K562 (cell line): ENCODE data around the gene SPPL3. TPM values are rescaled to one million over a fixed set of nuclear protein-coding genes. Genes with fewer than 3 reads are reported as not detected.

Experiments used
- ATAC-seq: fragments of 200-7000 bp; cut with Tn5 transposase; 3 replicates; pipeline ENCODE4 v1.9.1; 2020; ENCODE audit warnings: moderate library complexity
- BruUV-seq: library from RNA; stranded (reverse); fragments of 400-500 nt; replicated peaks from 2 replicates; lab custom pipeline; 2021; lab: Mats Ljungman, UMichigan
- CTCF ChIA-PET: fragments of 300-600 bp; formaldehyde crosslinking; extraction: SDS; loops from one replicate; lab custom pipeline; 2021; ENCODE audit warnings: low intra/inter-chr PET ratio; lab: Yijun Ruan, JAX
- POLR2A ChIA-PET: fragments of 300-600, 350-650 bp; sonication (Branson Sonifier 250); formaldehyde crosslinking; extraction: SDS; loops from one replicate; lab custom pipeline; 2021; ENCODE audit warnings: antibody characterized with exemption, inconsistent platforms; lab: Yijun Ruan, JAX
- DNase-seq, 4 experiments: peaks; one replicate each; pipeline versions ENCODE4 v3.0.0 to v3.0.0-alpha.2; 2011 to 2018; ENCODE audit warnings: low spot score in 3 of 4, mixed read lengths in 3 of 4; ENCODE audit errors: extremely low read depth in 1 of 4
- FAIRE-seq: peaks from 2 replicates; lab custom pipeline; 2011; peaks lifted over from hg19 to GRCh38; lab: Jason Lieb, UNC
- H2AFZ ChIP-seq: 2 replicates; pipeline ENCODE4 v1.6.0; 2011; ENCODE audit warnings: low read depth, low read length, control low read depth, inconsistent platforms
- H3K27ac ChIP-seq: fragments of 200-600 bp; 3 replicates; pipeline ENCODE4 v1.8.0; 2011; ENCODE audit warnings: low read depth, mild to moderate bottlenecking, control low read depth, inconsistent platforms, low read length, moderate library complexity, mixed read lengths; ENCODE audit errors: extremely low read depth
- H3K27me3 ChIP-seq, 2 experiments: fragments of 300-600 bp in 1 of 2; 2 replicates in 1 of 2; 3 replicates in 1 of 2; pipeline versions ENCODE4 v1.6.0 to v1.8.0; 2011; ENCODE audit warnings: inconsistent platforms in 2 of 2, low read length in 2 of 2, mild to moderate bottlenecking in 1 of 2, mixed read lengths in 1 of 2, moderate library complexity in 1 of 2; ENCODE audit not compliant: control insufficient read depth in 2 of 2, insufficient read depth in 2 of 2
- H3K36me3 ChIP-seq: fragments of 300-600 bp; 3 replicates; pipeline ENCODE4 v1.8.0; 2011; ENCODE audit warnings: mild to moderate bottlenecking, low read length, inconsistent platforms; ENCODE audit not compliant: control insufficient read depth, insufficient read depth
- H3K4me1 ChIP-seq, 2 experiments: fragments of 200-600 bp in 1 of 2; replicated peaks in 1 of 2; 2 replicates in 1 of 2; 3 replicates in 1 of 2; pipeline versions ENCODE4 v1.5.1 to v1.8.0; 2011; ENCODE audit warnings: inconsistent platforms in 2 of 2, low read length in 2 of 2, mild to moderate bottlenecking in 1 of 2, mixed read lengths in 1 of 2, moderate library complexity in 1 of 2; ENCODE audit not compliant: control insufficient read depth in 2 of 2, insufficient read depth in 2 of 2
- H3K4me2 ChIP-seq: 2 replicates; pipeline ENCODE4 v1.6.1; 2011; ENCODE audit warnings: low read length, control low read depth, inconsistent platforms, mixed read lengths; ENCODE audit not compliant: insufficient read depth
- H3K4me3 ChIP-seq: fragments of 200-600 bp; sonication (generic), shearing (Covaris generic); 2 replicates; pipeline ENCODE4 v1.5.1; 2016; ENCODE audit warnings: control low read depth, inconsistent platforms
- H3K79me2 ChIP-seq: fragments of 200-600 bp; 3 replicates; pipeline ENCODE4 v1.8.0; 2011; ENCODE audit warnings: low read length, inconsistent platforms; ENCODE audit not compliant: control insufficient read depth, insufficient read depth
- H3K9ac ChIP-seq, 2 experiments: 2 replicates each; pipeline versions ENCODE4 v1.6.0 to v1.6.1; 2011; ENCODE audit warnings: low read depth in 2 of 2, low read length in 2 of 2, control low read depth in 1 of 2, inconsistent platforms in 1 of 2, mild to moderate bottlenecking in 1 of 2, mixed read lengths in 1 of 2; ENCODE audit not compliant: insufficient read depth in 1 of 2
- H3K9me1 ChIP-seq: one replicate; pipeline ENCODE4 v1.6.0; 2011; ENCODE audit warnings: inconsistent platforms, mild to moderate bottlenecking, low read length, moderate library complexity; ENCODE audit not compliant: control insufficient read depth, insufficient read depth
- H3K9me3 ChIP-seq: replicated peaks from 2 replicates; pipeline ENCODE4 v1.5.1; 2011; ENCODE audit warnings: low read depth, low read length, inconsistent platforms; ENCODE audit not compliant: control insufficient read depth, insufficient read depth
- H4K20me1 ChIP-seq: replicated peaks from 2 replicates; pipeline ENCODE4 v1.6.1; 2011; ENCODE audit warnings: low read length, inconsistent platforms, mixed read lengths; ENCODE audit not compliant: control insufficient read depth, insufficient read depth
- ETV5 ChIP-seq: sonication (generic); formaldehyde crosslinking; IDR thresholded peaks from 2 replicates; pipeline ENCODE4 v1.4.0; 2020; ENCODE audit warnings: low read depth, mild to moderate bottlenecking, missing genetic modification reagents
- KDM1A ChIP-seq, 2 experiments: fragments of 450-650 bp; IDR thresholded peaks; 2 replicates each; pipeline ENCODE4 v1.6.1; 2016; ENCODE audit warnings: mild to moderate bottlenecking in 2 of 2
- KLF1 ChIP-seq: fragments of 450-650 bp; IDR thresholded peaks from 2 replicates; pipeline ENCODE4 v1.6.1; 2016; ENCODE audit warnings: missing genetic modification characterization, missing compliant biosample characterization
- NFE2L1 ChIP-seq: fragments of 450-650 bp; IDR thresholded peaks from 2 replicates; pipeline ENCODE4 v1.6.1; 2016; ENCODE audit warnings: missing genetic modification characterization, low read depth, mild to moderate bottlenecking, missing compliant biosample characterization, moderate library complexity, borderline replicate concordance
- RBM15 ChIP-seq: fragments of 200-400 bp; formaldehyde crosslinking; IDR thresholded peaks from 2 replicates; pipeline ENCODE4 v1.6.1; 2018; ENCODE audit warnings: mild to moderate bottlenecking, low read length, moderate library complexity; ENCODE audit not compliant: insufficient read depth
- ZC3H8 ChIP-seq: fragments of 450-650 bp; IDR thresholded peaks from 2 replicates; pipeline ENCODE4 v1.6.1; 2017
- ZFP1 ChIP-seq: fragments of 450-650 bp; formaldehyde crosslinking; IDR thresholded peaks from 2 replicates; pipeline ENCODE4 v1.4.0; 2020; ENCODE audit warnings: mild to moderate bottlenecking, mixed read lengths
- ZNF174 ChIP-seq: fragments of 250-450 bp; sonication (Bioruptor Pico); IDR thresholded peaks from 2 replicates; pipeline ENCODE4 v1.4.0; 2020; ENCODE audit warnings: mild to moderate bottlenecking
- WGBS: fragments of 100-300 bp; shearing (Covaris generic); methylation state at CpG from one replicate; pipeline ENCODE4 v1.1.6; 2016; ENCODE audit warnings: low coverage, mixed read lengths; ENCODE audit not compliant: insufficient coverage; ENCODE audit errors: missing lambda C conversion rate; 5-methylcytosine and 5-hydroxymethylcytosine counted together
- in situ Hi-C: fragments of 300-500 bp; cut with MboI; formaldehyde crosslinking; loops from 4 replicates; pipeline ENCODE4 v1.15.0; 2018; ENCODE audit warnings: inconsistent platforms, mixed read lengths
- intact Hi-C: fragments of 100-400 bp; cut with micrococcal nuclease; formaldehyde crosslinking; loops from 2 replicates; pipeline ENCODE4 v1.14.2; 2022
- polyA plus RNA-seq, 8 experiments: library from polyadenylated mRNA; depleted of rRNA in 4 of 8; stranded (reverse) in 5 of 8; unstranded in 3 of 8; fragments of >200 nt; fragmentation: Nextera tagmentation in 2 of 8; fragmentation: Illumina TruSeq in 1 of 8; extraction: Ambion mirVana in 2 of 8; extraction: Trizol in 1 of 8; gene quantifications; 2 replicates each; pipeline versions ENCODE4 v1.2.1 to v1.2.3, GENCODE V29; 2011 to 2014; ENCODE audit warnings: inconsistent platforms in 1 of 8, missing spikeins in 1 of 8
- total RNA-seq, 7 experiments: library from RNA; depleted of rRNA in 6 of 7; stranded (reverse); fragments of >200 nt in 6 of 7; fragmentation: Illumina TruSeq in 2 of 7; extraction: Trizol in 2 of 7; gene quantifications; 2 replicates each; pipeline versions ENCODE4 v1.2.1 to v1.2.3, GENCODE V29; 2011 to 2021; ENCODE audit warnings: low replicate concordance in 1 of 7
- TF ChIP-seq, protein P1 (sequence below): fragments of 450-650 bp; IDR thresholded peaks from 2 replicates; pipeline ENCODE4 v1.6.1; 2016; ENCODE audit warnings: mild to moderate bottlenecking
- TF ChIP-seq, protein P2 (sequence below): fragments of 150-350 bp; IDR thresholded peaks from 2 replicates; pipeline ENCODE4 v1.6.1; 2014; ENCODE audit warnings: low read depth, mild to moderate bottlenecking, low read length, borderline replicate concordance

Gene SPPL3
- total and polyA plus RNA-seq, 9 of the 15 experiments (the other 6 are each of a cell fraction or from before 2014, with no cell fraction given), result 2.9 to 32.1 (median 7.1) TPM

DNA sequence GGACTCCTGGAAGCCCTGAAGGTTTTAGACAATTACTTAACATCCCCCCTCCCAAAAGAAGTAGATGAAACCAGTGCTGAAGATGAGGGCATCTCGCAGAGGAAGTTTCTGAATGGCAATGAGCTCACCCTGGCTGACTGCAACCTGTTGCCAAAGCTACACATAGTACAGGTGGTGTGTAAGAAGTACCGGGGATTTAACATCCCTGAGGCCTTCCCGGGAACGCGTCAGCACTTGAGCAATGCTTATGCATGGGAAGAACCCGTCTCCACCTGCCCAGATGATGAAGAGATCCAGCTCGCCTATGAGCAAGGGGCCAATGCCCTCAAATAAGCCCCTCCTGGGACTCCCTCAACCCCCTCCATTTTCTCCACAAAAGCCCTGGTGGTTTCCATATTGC lies 10.6 kb upstream of the SPPL3 start:
- H4K20me1 ChIP-seq, result no peaks in the 10 kb centered on the region
- BruUV-seq, result no TSS peak
- FAIRE-seq (no peak), DNase-seq (no peak), ATAC-seq (no peak)
- TF ChIP-seq NFE2L1 (tag) (no peak), ZFP1 (no peak), ETV5 (no peak), ZC3H8 (no peak), ZNF174 (CRISPR knock-in tag) (no peak), RBM15 (no peak), KLF1 (tag) (no peak), KDM1A (IDR thresholded peaks at IDR 0.05) (no peak)
- TF ChIP-seq, protein P1, sequence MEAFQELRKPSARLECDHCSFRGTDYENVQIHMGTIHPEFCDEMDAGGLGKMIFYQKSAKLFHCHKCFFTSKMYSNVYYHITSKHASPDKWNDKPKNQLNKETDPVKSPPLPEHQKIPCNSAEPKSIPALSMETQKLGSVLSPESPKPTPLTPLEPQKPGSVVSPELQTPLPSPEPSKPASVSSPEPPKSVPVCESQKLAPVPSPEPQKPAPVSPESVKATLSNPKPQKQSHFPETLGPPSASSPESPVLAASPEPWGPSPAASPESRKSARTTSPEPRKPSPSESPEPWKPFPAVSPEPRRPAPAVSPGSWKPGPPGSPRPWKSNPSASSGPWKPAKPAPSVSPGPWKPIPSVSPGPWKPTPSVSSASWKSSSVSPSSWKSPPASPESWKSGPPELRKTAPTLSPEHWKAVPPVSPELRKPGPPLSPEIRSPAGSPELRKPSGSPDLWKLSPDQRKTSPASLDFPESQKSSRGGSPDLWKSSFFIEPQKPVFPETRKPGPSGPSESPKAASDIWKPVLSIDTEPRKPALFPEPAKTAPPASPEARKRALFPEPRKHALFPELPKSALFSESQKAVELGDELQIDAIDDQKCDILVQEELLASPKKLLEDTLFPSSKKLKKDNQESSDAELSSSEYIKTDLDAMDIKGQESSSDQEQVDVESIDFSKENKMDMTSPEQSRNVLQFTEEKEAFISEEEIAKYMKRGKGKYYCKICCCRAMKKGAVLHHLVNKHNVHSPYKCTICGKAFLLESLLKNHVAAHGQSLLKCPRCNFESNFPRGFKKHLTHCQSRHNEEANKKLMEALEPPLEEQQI, result no peak
- TF ChIP-seq, protein P2, sequence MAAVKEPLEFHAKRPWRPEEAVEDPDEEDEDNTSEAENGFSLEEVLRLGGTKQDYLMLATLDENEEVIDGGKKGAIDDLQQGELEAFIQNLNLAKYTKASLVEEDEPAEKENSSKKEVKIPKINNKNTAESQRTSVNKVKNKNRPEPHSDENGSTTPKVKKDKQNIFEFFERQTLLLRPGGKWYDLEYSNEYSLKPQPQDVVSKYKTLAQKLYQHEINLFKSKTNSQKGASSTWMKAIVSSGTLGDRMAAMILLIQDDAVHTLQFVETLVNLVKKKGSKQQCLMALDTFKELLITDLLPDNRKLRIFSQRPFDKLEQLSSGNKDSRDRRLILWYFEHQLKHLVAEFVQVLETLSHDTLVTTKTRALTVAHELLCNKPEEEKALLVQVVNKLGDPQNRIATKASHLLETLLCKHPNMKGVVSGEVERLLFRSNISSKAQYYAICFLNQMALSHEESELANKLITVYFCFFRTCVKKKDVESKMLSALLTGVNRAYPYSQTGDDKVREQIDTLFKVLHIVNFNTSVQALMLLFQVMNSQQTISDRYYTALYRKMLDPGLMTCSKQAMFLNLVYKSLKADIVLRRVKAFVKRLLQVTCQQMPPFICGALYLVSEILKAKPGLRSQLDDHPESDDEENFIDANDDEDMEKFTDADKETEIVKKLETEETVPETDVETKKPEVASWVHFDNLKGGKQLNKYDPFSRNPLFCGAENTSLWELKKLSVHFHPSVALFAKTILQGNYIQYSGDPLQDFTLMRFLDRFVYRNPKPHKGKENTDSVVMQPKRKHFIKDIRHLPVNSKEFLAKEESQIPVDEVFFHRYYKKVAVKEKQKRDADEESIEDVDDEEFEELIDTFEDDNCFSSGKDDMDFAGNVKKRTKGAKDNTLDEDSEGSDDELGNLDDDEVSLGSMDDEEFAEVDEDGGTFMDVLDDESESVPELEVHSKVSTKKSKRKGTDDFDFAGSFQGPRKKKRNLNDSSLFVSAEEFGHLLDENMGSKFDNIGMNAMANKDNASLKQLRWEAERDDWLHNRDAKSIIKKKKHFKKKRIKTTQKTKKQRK, result no peak
- peaks cover 7% of the 10 kb centered on the region; the same call in 1 of the 2 replicates for H3K9me3 ChIP-seq
- H3K27me3 ChIP-seq, result no peaks in the 10 kb centered on the region
- H3K4me3 ChIP-seq, result no peak overlapping the region
- no peak overlapping the region for H2AFZ ChIP-seq
- ChIA-PET POLR2A (interaction anchor here (0.6 kb wide), 1 partner anchor 204 kb away, joined by 3 read pairs; no protein-coding TSS in a partner anchor), CTCF (no interaction called here)
- H3K4me1 ChIP-seq, result no peaks in the 10 kb centered on the region
- H3K4me2 ChIP-seq, result no peak overlapping the region
- no peak overlapping the region for H3K27ac ChIP-seq
- intact Hi-C loops (no loop called here), in situ Hi-C loops (no loop called here)
- H3K79me2 ChIP-seq, result no peaks in the 10 kb centered on the region
- no peaks in the 10 kb centered on the region for H3K36me3 ChIP-seq
- WGBS, result 38% methylated on average over 7 of the region's 7 CpGs
- H3K9ac ChIP-seq, result no peak overlapping the region
- H3K9me1 ChIP-seq, result no peaks in the 10 kb centered on the region
